K562 (cell line): ENCODE results near the gene NKD1. TPM values are rescaled to one million over a fixed set of nuclear protein-coding genes. Genes with fewer than 3 reads are reported as not detected.

Experiments
- ATAC-seq: fragments of 200-7000 bp; cut with Tn5 transposase; 3 replicates; pipeline ENCODE4 v1.9.1; 2020; ENCODE audit warnings: moderate library complexity
- BruUV-seq: library from RNA; stranded (reverse); fragments of 400-500 nt; replicated peaks from 2 replicates; lab custom pipeline; 2021; lab: Mats Ljungman, UMichigan
- CTCF ChIA-PET: fragments of 300-600 bp; formaldehyde crosslinking; extraction: SDS; loops from one replicate; lab custom pipeline; 2021; ENCODE audit warnings: low intra/inter-chr PET ratio; lab: Yijun Ruan, JAX
- POLR2A ChIA-PET: fragments of 300-600, 350-650 bp; sonication (Branson Sonifier 250); formaldehyde crosslinking; extraction: SDS; loops from one replicate; lab custom pipeline; 2021; ENCODE audit warnings: antibody characterized with exemption, inconsistent platforms; lab: Yijun Ruan, JAX
- DNase-seq, 4 experiments: peaks; one replicate each; pipeline versions ENCODE4 v3.0.0 to v3.0.0-alpha.2; 2011 to 2018; ENCODE audit warnings: low spot score in 3 of 4, mixed read lengths in 3 of 4; ENCODE audit errors: extremely low read depth in 1 of 4
- FAIRE-seq: peaks from 2 replicates; lab custom pipeline; 2011; peaks lifted over from hg19 to GRCh38; lab: Jason Lieb, UNC
- H2AFZ ChIP-seq: 2 replicates; pipeline ENCODE4 v1.6.0; 2011; ENCODE audit warnings: low read depth, low read length, control low read depth, inconsistent platforms
- H3K27ac ChIP-seq: fragments of 200-600 bp; 3 replicates; pipeline ENCODE4 v1.8.0; 2011; ENCODE audit warnings: low read depth, mild to moderate bottlenecking, control low read depth, inconsistent platforms, low read length, moderate library complexity, mixed read lengths; ENCODE audit errors: extremely low read depth
- H3K27me3 ChIP-seq, 2 experiments: fragments of 300-600 bp in 1 of 2; 2 replicates in 1 of 2; 3 replicates in 1 of 2; pipeline versions ENCODE4 v1.6.0 to v1.8.0; 2011; ENCODE audit warnings: inconsistent platforms in 2 of 2, low read length in 2 of 2, mild to moderate bottlenecking in 1 of 2, mixed read lengths in 1 of 2, moderate library complexity in 1 of 2; ENCODE audit not compliant: control insufficient read depth in 2 of 2, insufficient read depth in 2 of 2
- H3K36me3 ChIP-seq: fragments of 300-600 bp; 3 replicates; pipeline ENCODE4 v1.8.0; 2011; ENCODE audit warnings: mild to moderate bottlenecking, low read length, inconsistent platforms; ENCODE audit not compliant: control insufficient read depth, insufficient read depth
- H3K4me1 ChIP-seq, 2 experiments: fragments of 200-600 bp in 1 of 2; replicated peaks in 1 of 2; 2 replicates in 1 of 2; 3 replicates in 1 of 2; pipeline versions ENCODE4 v1.5.1 to v1.8.0; 2011; ENCODE audit warnings: inconsistent platforms in 2 of 2, low read length in 2 of 2, mild to moderate bottlenecking in 1 of 2, mixed read lengths in 1 of 2, moderate library complexity in 1 of 2; ENCODE audit not compliant: control insufficient read depth in 2 of 2, insufficient read depth in 2 of 2
- H3K4me2 ChIP-seq: 2 replicates; pipeline ENCODE4 v1.6.1; 2011; ENCODE audit warnings: low read length, control low read depth, inconsistent platforms, mixed read lengths; ENCODE audit not compliant: insufficient read depth
- H3K4me3 ChIP-seq: fragments of 200-600 bp; sonication (generic), shearing (Covaris generic); 2 replicates; pipeline ENCODE4 v1.5.1; 2016; ENCODE audit warnings: control low read depth, inconsistent platforms
- H3K79me2 ChIP-seq: fragments of 200-600 bp; 3 replicates; pipeline ENCODE4 v1.8.0; 2011; ENCODE audit warnings: low read length, inconsistent platforms; ENCODE audit not compliant: control insufficient read depth, insufficient read depth
- H3K9ac ChIP-seq, 2 experiments: 2 replicates each; pipeline versions ENCODE4 v1.6.0 to v1.6.1; 2011; ENCODE audit warnings: low read depth in 2 of 2, low read length in 2 of 2, control low read depth in 1 of 2, inconsistent platforms in 1 of 2, mild to moderate bottlenecking in 1 of 2, mixed read lengths in 1 of 2; ENCODE audit not compliant: insufficient read depth in 1 of 2
- H3K9me1 ChIP-seq: one replicate; pipeline ENCODE4 v1.6.0; 2011; ENCODE audit warnings: inconsistent platforms, mild to moderate bottlenecking, low read length, moderate library complexity; ENCODE audit not compliant: control insufficient read depth, insufficient read depth
- H3K9me3 ChIP-seq: replicated peaks from 2 replicates; pipeline ENCODE4 v1.5.1; 2011; ENCODE audit warnings: low read depth, low read length, inconsistent platforms; ENCODE audit not compliant: control insufficient read depth, insufficient read depth
- H4K20me1 ChIP-seq: replicated peaks from 2 replicates; pipeline ENCODE4 v1.6.1; 2011; ENCODE audit warnings: low read length, inconsistent platforms, mixed read lengths; ENCODE audit not compliant: control insufficient read depth, insufficient read depth
- BCL6 ChIP-seq: fragments of 250-450 bp; sonication (Bioruptor Pico); IDR thresholded peaks from 2 replicates; pipeline ENCODE4 v1.4.0; 2020
- CHD2 ChIP-seq: IDR thresholded peaks from 2 replicates; pipeline ENCODE4 v1.6.1; 2011; ENCODE audit warnings: low read depth, low read length
- CTBP1 ChIP-seq: fragments of 450-650 bp; IDR thresholded peaks from 2 replicates; pipeline ENCODE4 v1.6.1; 2016; ENCODE audit warnings: borderline replicate concordance
- KHSRP ChIP-seq: fragments of 450-650 bp; IDR thresholded peaks from 2 replicates; pipeline ENCODE4 v1.6.1; 2017
- MTF1 ChIP-seq: fragments of 250-450 bp; sonication (Bioruptor Pico); IDR thresholded peaks from 2 replicates; pipeline ENCODE4 v1.9.0; 2021; ENCODE audit warnings: moderate library complexity, mild to moderate bottlenecking, inconsistent platforms, borderline replicate concordance
- PHB2 ChIP-seq: fragments of 450-650 bp; IDR thresholded peaks from 2 replicates; pipeline ENCODE4 v1.6.1; 2017; ENCODE audit warnings: low read depth
- POLR3A ChIP-seq: IDR thresholded peaks from 2 replicates; pipeline ENCODE4 v1.6.1; 2011; ENCODE audit warnings: borderline replicate concordance, mild to moderate bottlenecking, moderate library complexity; ENCODE audit not compliant: insufficient read length, insufficient read depth; ENCODE audit errors: extremely low read depth
- RBFOX2 ChIP-seq: fragments of 200-400 bp; formaldehyde crosslinking; IDR thresholded peaks from 2 replicates; pipeline ENCODE4 v1.6.1; 2017; ENCODE audit warnings: low read depth, mild to moderate bottlenecking, low read length, moderate library complexity
- RBM14 ChIP-seq: fragments of 200-400 bp; formaldehyde crosslinking; IDR thresholded peaks from 2 replicates; pipeline ENCODE4 v1.6.1; 2018; ENCODE audit warnings: low read depth, mild to moderate bottlenecking, low read length, moderate library complexity, borderline replicate concordance; ENCODE audit not compliant: insufficient read depth
- SAFB ChIP-seq: fragments of 200-400 bp; formaldehyde crosslinking; IDR thresholded peaks from 2 replicates; pipeline ENCODE4 v1.6.1; 2017; ENCODE audit warnings: low read depth, low read length, borderline replicate concordance
- SMARCE1 ChIP-seq: fragments of 450-650 bp; IDR thresholded peaks from 2 replicates; pipeline ENCODE4 v1.7.1; 2016; ENCODE audit warnings: mild to moderate bottlenecking
- SOX6 ChIP-seq: fragments of 450-650 bp; IDR thresholded peaks from 2 replicates; pipeline ENCODE4 v1.6.1; 2014; ENCODE audit warnings: mild to moderate bottlenecking
- U2AF1 ChIP-seq: fragments of 200-400 bp; formaldehyde crosslinking; optimal IDR thresholded peaks from 2 replicates; pipeline ENCODE3; 2017; ENCODE audit warnings: mild to moderate bottlenecking, low read depth, low read length, moderate library complexity
- WHSC1 ChIP-seq: IDR thresholded peaks from one replicate; pipeline ENCODE4 v1.6.1; 2012; ENCODE audit warnings: low read length, control low read depth, inconsistent platforms
- ZFP1 ChIP-seq: fragments of 450-650 bp; formaldehyde crosslinking; IDR thresholded peaks from 2 replicates; pipeline ENCODE4 v1.4.0; 2020; ENCODE audit warnings: mild to moderate bottlenecking, mixed read lengths
- ZFX ChIP-seq: sonication (generic); formaldehyde crosslinking; IDR thresholded peaks from 2 replicates; pipeline ENCODE4 v1.8.0; 2022; ENCODE audit warnings: mild to moderate bottlenecking, missing genetic modification reagents, moderate library complexity
- ZNF124 ChIP-seq: sonication (generic); formaldehyde crosslinking; IDR thresholded peaks from 2 replicates; pipeline ENCODE4 v1.8.1; 2022; ENCODE audit warnings: missing genetic modification reagents
- ZNF197 ChIP-seq: fragments of 200-800 bp; sonication (Bioruptor generic); IDR thresholded peaks from 2 replicates; pipeline ENCODE4 v1.6.1; 2016; ENCODE audit warnings: low read depth, missing genetic modification characterization, missing compliant biosample characterization
- ZNF408 ChIP-seq: fragments of 250-450 bp; sonication (Bioruptor Pico); IDR thresholded peaks from 2 replicates; pipeline ENCODE4 v1.4.0; 2020; ENCODE audit warnings: low read depth, mild to moderate bottlenecking, moderate library complexity
- ZNF507 ChIP-seq: conservative IDR thresholded peaks from 2 replicates; pipeline ENCODE4 v1.6.1; 2017; ENCODE audit warnings: missing genetic modification characterization, missing compliant biosample characterization
- WGBS: fragments of 100-300 bp; shearing (Covaris generic); methylation state at CpG from one replicate; pipeline ENCODE4 v1.1.6; 2016; ENCODE audit warnings: low coverage, mixed read lengths; ENCODE audit not compliant: insufficient coverage; ENCODE audit errors: missing lambda C conversion rate; 5-methylcytosine and 5-hydroxymethylcytosine counted together
- in situ Hi-C: fragments of 300-500 bp; cut with MboI; formaldehyde crosslinking; loops from 4 replicates; pipeline ENCODE4 v1.15.0; 2018; ENCODE audit warnings: inconsistent platforms, mixed read lengths
- intact Hi-C: fragments of 100-400 bp; cut with micrococcal nuclease; formaldehyde crosslinking; loops from 2 replicates; pipeline ENCODE4 v1.14.2; 2022
- polyA plus RNA-seq, 8 experiments: library from polyadenylated mRNA; depleted of rRNA in 4 of 8; stranded (reverse) in 5 of 8; unstranded in 3 of 8; fragments of >200 nt; fragmentation: Nextera tagmentation in 2 of 8; fragmentation: Illumina TruSeq in 1 of 8; extraction: Ambion mirVana in 2 of 8; extraction: Trizol in 1 of 8; gene quantifications; 2 replicates each; pipeline versions ENCODE4 v1.2.1 to v1.2.3, GENCODE V29; 2011 to 2014; ENCODE audit warnings: inconsistent platforms in 1 of 8, missing spikeins in 1 of 8
- total RNA-seq, 7 experiments: library from RNA; depleted of rRNA in 6 of 7; stranded (reverse); fragments of >200 nt in 6 of 7; fragmentation: Illumina TruSeq in 2 of 7; extraction: Trizol in 2 of 7; gene quantifications; 2 replicates each; pipeline versions ENCODE4 v1.2.1 to v1.2.3, GENCODE V29; 2011 to 2021; ENCODE audit warnings: low replicate concordance in 1 of 7

NKD1 gene
- total and polyA plus RNA-seq, 9 of the 15 experiments (the other 6 are each of a cell fraction or from before 2014, with no cell fraction given) = under 0.01 to 0.24 (median 0.04) TPM; not detected in 2

GRCh38 chr16:50601341-50601740 is 53.1 kb downstream of the NKD1 start:
- no peak for ATAC-seq
- H3K9me1 ChIP-seq = no peaks in the 10 kb centered on the region
- in situ Hi-C loops (no loop called here), intact Hi-C loops (no loop called here)
- H2AFZ ChIP-seq = no peak overlapping the region
- no peak overlapping the region for H3K4me2 ChIP-seq
- H4K20me1 ChIP-seq = 0 out of 2 replicates have a peak, but pooled peaks cover 5% of the 10 kb centered on the region
- FAIRE-seq = no peak
- 1% methylated on average over 12 of the region's 12 CpGs for WGBS
- H3K36me3 ChIP-seq = no peaks in the 10 kb centered on the region
- POLR2A ChIA-PET = no interaction called here
- no peaks in the 10 kb centered on the region for H3K79me2 ChIP-seq
- CTCF ChIA-PET = no interaction called here
- no peak overlapping the region for H3K9ac ChIP-seq
- DNase-seq = no peak
- H3K4me3 ChIP-seq = no peak overlapping the region
- H3K27me3 ChIP-seq = peaks cover 19 to 84% of the 10 kb centered on the region in 2 experiments
- H3K27ac ChIP-seq = no peak overlapping the region
- no peaks in the 10 kb centered on the region; a peak in 1 of 5 replicates for H3K4me1 ChIP-seq
- no TSS peak for BruUV-seq
- TF ChIP-seq ZNF197 (CRISPR knock-in tag) (no peak), CTBP1 (no peak), ZNF507 (tag) (no peak), MTF1 (CRISPR knock-in tag) (no peak)
- no peaks in the 10 kb centered on the region for H3K9me3 ChIP-seq

- Histone ChIP-seq H3K27me3 (peaks cover 21 to 82% of the 10 kb centered on the region in 2 experiments), H3K4me2 (no peak overlapping the region), H3K4me1 (no peaks in the 10 kb centered on the region; a peak in 1 of 5 replicates), H3K79me2 (no peaks in the 10 kb centered on the region), H3K9me1 (no peaks in the 10 kb centered on the region), H3K9ac (no peak overlapping the region), H3K27ac (no peak overlapping the region), H3K36me3 (no peaks in the 10 kb centered on the region), H3K4me3 (no peak overlapping the region), H4K20me1 (0 out of 2 replicates have a peak, but pooled peaks cover 5% of the 10 kb centered on the region), H3K9me3 (no peaks in the 10 kb centered on the region), H2AFZ (no peak overlapping the region)
- WGBS = 0% methylated on average over 5 of the region's 5 CpGs
- no peak for FAIRE-seq
- no peak for TF ChIP-seq ZFX (CRISPR knock-in tag)
- TF ChIP-seq POLR3A = no peak
- TF ChIP-seq U2AF1 = no peak
- TF ChIP-seq PHB2 = no peak
- no peak for TF ChIP-seq KHSRP
- TF ChIP-seq ZNF124 (CRISPR knock-in tag) = no peak
- TF ChIP-seq SMARCE1 = no peak
- TF ChIP-seq CHD2 = no peak
- no peak for TF ChIP-seq SAFB
- no peak for TF ChIP-seq RBFOX2
- TF ChIP-seq RBM14 = no peak
- TF ChIP-seq WHSC1 = no peak
- TF ChIP-seq BCL6 (CRISPR knock-in tag) = no peak
- TF ChIP-seq ZFP1 = no peak
- TF ChIP-seq SOX6 = no peak
- no peak for TF ChIP-seq ZNF408
- no peak for DNase-seq
- ChIA-PET CTCF (no interaction called here), POLR2A (no interaction called here)
- intact Hi-C loops (no loop called here), in situ Hi-C loops (no loop called here)
- BruUV-seq = no TSS peak
- ATAC-seq = no peak
Measured at GRCh38 chr16:50602126-50602525, 53.9 kb downstream of the NKD1 start.
